ENCODE data around the gene RARB. TPM values are rescaled to one million over a fixed set of nuclear protein-coding genes. Genes with fewer than 3 reads are reported as not detected.

RARB gene
- total and polyA plus RNA-seq, 2 of the 13 experiments (the other 11 are each of a cell fraction or from before 2014, with no cell fraction given) = 0.16 TPM; not detected in 1

- Histone ChIP-seq H3K4me2 (ENCODE audit: low read depth, low read length) (no peak overlapping the region), H3K9ac (ENCODE audit: insufficient read depth, low read depth, low read length) (no peak overlapping the region), H3K4me1 (ENCODE audit: insufficient read depth, low read length) (no peaks in the 10 kb centered on the region), H4K20me1 (ENCODE audit: insufficient read depth, low read length) (no peaks in the 10 kb centered on the region), H3K4me3 (replicated peaks in 1 of 3; ENCODE audit: insufficient read depth in 1 of 3, low read depth in 2 of 3, low read length in 3 of 3) (no peak overlapping the region), H3K27ac (ENCODE audit: extremely low read length, insufficient read depth, low read length) (no peak overlapping the region), H3K27me3 (ENCODE audit: control insufficient read depth in 1 of 2, insufficient read depth in 2 of 2, low read length in 2 of 2) (no peaks in the 10 kb centered on the region; a peak in 1 of 5 replicates), H3K79me2 (ENCODE audit: insufficient read depth, low read length) (no peaks in the 10 kb centered on the region), H3K9me3 (ENCODE audit: low read length) (no peaks in the 10 kb centered on the region), H3K36me3 (replicated peaks in 1 of 2; ENCODE audit: control insufficient read depth in 1 of 2, insufficient read depth in 2 of 2, low read length in 2 of 2) (no peaks in the 10 kb centered on the region), H2AFZ (ENCODE audit: low read length) (no peak overlapping the region)
- intact Hi-C loops (cut with micrococcal nuclease; ENCODE audit: unreplicated experiment) = no loop called here
- FAIRE-seq (no peak), DNase-seq (ENCODE audit: low spot score) (no peak), ATAC-seq (no peak)
- CTCF ChIA-PET (ENCODE audit: low intra/inter-chr PET ratio, low total read pairs) = no interaction called here
- in situ Hi-C loops (cut with HindIII; ENCODE audit: extremely low pct_ligation_motif_present, low pct_unique_long_range_greater_than_20kb) = no loop called here
- POLR2A ChIA-PET = no interaction called here
- no TSS peak for BruUV-seq (replicated peaks)
- no peak for TF ChIP-seq CEBPZ (IDR thresholded peaks at IDR 0.05; ENCODE audit: low read length)
- 3% methylated on average over 9 of the region's 9 CpGs for WGBS (ENCODE audit: low lambda C conversion rate)
Measured at GRCh38 chr3:25385807-25386460, 42.1 kb upstream of the RARB start.

GRCh38 chr3:25386686-25387255, 41.3 kb upstream of the RARB start:
- Histone ChIP-seq H3K4me3 (replicated peaks in 1 of 3; ENCODE audit: insufficient read depth in 1 of 3, low read depth in 2 of 3, low read length in 3 of 3) (no peak overlapping the region), H3K27me3 (ENCODE audit: control insufficient read depth in 1 of 2, insufficient read depth in 2 of 2, low read length in 2 of 2) (no peaks in the 10 kb centered on the region; a peak in 1 of 5 replicates), H3K79me2 (ENCODE audit: insufficient read depth, low read length) (no peaks in the 10 kb centered on the region), H3K36me3 (replicated peaks in 1 of 2; ENCODE audit: control insufficient read depth in 1 of 2, insufficient read depth in 2 of 2, low read length in 2 of 2) (no peaks in the 10 kb centered on the region), H3K9me3 (ENCODE audit: low read length) (no peaks in the 10 kb centered on the region), H4K20me1 (ENCODE audit: insufficient read depth, low read length) (no peaks in the 10 kb centered on the region), H3K9ac (ENCODE audit: insufficient read depth, low read depth, low read length) (no peak overlapping the region), H3K27ac (ENCODE audit: extremely low read length, insufficient read depth, low read length) (no peak overlapping the region), H3K4me1 (ENCODE audit: insufficient read depth, low read length) (no peaks in the 10 kb centered on the region), H3K4me2 (ENCODE audit: low read depth, low read length) (no peak overlapping the region), H2AFZ (ENCODE audit: low read length) (no peak overlapping the region)
- ATAC-seq = no peak
- CTCF ChIA-PET (ENCODE audit: low intra/inter-chr PET ratio, low total read pairs) = no interaction called here
- TF ChIP-seq ZNF33B (CRISPR knock-in tag; IDR thresholded peaks at IDR 0.05) (no peak), ZNF580 (CRISPR knock-in tag; IDR thresholded peaks at IDR 0.05; ENCODE audit: borderline replicate concordance, low read depth) (no peak), NFATC3 (CRISPR knock-in tag; IDR thresholded peaks at IDR 0.05) (no peak), ARID3A (IDR thresholded peaks at IDR 0.05; ENCODE audit: low read depth, low read length) (no peak), NR2C2 (CRISPR knock-in tag; IDR thresholded peaks at IDR 0.05; ENCODE audit: borderline replicate concordance) (no peak), CENPX (CRISPR knock-in tag; IDR thresholded peaks at IDR 0.05) (no peak)
- in situ Hi-C loops (cut with HindIII; ENCODE audit: extremely low pct_ligation_motif_present, low pct_unique_long_range_greater_than_20kb) (no loop called here), intact Hi-C loops (cut with micrococcal nuclease; ENCODE audit: unreplicated experiment) (no loop called here)
- no TSS peak for BruUV-seq (replicated peaks)
- POLR2A ChIA-PET = no interaction called here
- DNase-seq (ENCODE audit: low spot score) = no peak
- FAIRE-seq = no peak
- WGBS (ENCODE audit: low lambda C conversion rate) = 49% methylated on average over 4 of the region's 4 CpGs

Measured in HepG2 (cell line).